Central memory CD4-positive, alpha-beta T cell (primary cell): ENCODE data around the gene BLZF1.
A peak's percentile ranks its signal among the peaks of the same experiment; 100 is the strongest.
"Not testable (repeated sequence)": the region's sequence is repeated elsewhere in the genome, so short reads cannot be mapped to it uniquely, and the experiment has no call there.

ENCODE experiments used
- DNase-seq: peaks from one replicate; pipeline ENCODE4 v3.0.0; 2022

The BLZF1 gene

DNA sequence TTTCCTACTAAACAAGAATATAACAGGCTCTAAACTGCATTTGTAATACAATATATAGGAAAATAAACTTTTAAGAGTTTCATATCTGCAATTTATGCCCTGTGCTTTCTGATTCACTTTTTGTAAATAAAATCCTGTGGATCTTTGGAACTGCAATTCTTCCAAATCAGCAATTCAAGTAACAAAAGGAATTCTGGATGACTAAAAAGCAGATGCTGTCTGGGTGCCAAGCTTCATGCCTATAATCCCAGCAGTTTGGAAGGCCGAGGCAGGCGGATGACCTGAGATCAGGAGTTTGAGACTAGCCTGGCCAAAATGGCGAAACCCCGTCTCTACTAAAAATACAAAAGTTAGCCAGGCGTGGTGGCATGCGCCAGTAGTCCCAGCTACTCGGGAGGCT is 6.7 kb upstream of the BLZF1 start:
- DNase-seq, result no peak

GRCh38 chr1:169363046-169363730 is 4.8 kb upstream of the BLZF1 start:
- DNase-seq, result no peak

DNA sequence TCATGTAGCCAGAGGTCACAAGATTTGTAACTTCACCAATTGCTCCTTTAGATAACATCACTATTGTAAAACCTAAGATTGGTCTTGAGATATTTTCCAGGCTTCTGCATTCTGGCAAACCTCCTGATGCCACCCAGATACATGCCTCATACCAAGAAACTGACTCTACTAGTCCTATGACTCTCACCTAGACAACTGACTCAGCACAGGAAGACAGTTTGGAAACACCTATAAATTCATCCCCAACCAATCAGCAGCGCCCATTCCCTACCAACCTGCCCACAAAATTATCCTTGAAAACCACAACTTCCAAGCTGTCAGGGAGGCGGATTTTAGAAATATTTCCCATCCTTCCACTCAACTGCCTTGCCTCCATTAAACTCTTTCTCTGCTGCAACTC is 3.0 kb upstream of the BLZF1 start:
- no peak for DNase-seq

DNA sequence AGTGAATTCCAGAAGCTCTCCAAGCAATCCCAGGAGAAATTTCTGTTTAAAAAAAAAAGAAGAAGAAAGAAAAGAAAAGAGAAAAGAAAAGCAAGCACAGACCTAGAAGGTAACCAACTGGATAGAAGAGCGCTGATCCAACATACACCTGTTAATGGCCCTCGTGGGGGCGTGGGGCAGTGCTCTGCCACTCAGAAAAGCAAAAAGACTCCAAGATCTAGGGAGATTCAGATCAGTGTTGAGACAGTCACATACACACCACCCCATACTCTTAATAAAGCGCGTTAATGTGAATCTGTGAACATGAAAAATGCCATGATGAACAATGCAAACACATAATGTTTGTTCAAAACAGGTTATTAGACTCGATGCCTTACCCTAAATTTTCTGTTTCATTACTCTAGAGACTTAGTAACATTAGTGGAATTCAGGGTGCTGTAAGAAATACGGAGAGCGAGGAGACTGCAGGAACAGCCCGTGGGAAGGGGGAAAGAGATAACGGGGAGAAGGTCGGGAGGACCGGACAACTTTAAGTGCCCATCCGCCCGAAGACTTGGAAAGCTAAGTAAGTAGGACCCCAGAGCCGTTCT is 804 bp upstream of the BLZF1 start:
- DNase-seq, result no peak

GRCh38 chr1:169368406-169368769 is 393 bp downstream of the BLZF1 start:
- no peak for DNase-seq

GRCh38 chr1:169371404-169371803 is 3.4 kb downstream of the BLZF1 start:
- DNase-seq, result no peak

- DNase-seq, result no peak
Measured at GRCh38 chr1:169381162-169381561, 13.2 kb downstream of the BLZF1 start.

- DNase-seq, result no peak
Measured at GRCh38 chr1:169383449-169383848, 15.5 kb downstream of the BLZF1 start.

DNA sequence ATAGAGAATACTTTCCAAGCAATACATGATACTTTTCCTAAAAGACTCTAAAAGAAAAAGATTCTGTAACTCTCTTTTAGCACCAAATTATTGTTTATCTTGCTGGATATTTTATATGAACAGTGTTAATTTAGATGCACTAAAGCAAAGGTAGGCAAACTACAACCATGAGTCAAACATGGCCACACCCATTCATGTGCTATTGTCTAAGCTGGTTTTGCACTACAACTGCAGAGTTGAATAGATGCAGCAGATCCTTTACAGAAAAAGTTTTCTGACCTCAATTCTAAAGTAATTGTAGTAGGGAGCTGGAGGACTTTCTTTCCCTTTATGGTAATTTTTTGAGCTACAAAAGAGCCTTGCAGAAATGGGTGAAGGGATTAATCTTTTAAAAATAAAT is 19.4 kb downstream of the BLZF1 start:
- DNase-seq, result no peak

- no peak for DNase-seq
Measured at GRCh38 chr1:169390303-169390702, 22.3 kb downstream of the BLZF1 start.

DNA sequence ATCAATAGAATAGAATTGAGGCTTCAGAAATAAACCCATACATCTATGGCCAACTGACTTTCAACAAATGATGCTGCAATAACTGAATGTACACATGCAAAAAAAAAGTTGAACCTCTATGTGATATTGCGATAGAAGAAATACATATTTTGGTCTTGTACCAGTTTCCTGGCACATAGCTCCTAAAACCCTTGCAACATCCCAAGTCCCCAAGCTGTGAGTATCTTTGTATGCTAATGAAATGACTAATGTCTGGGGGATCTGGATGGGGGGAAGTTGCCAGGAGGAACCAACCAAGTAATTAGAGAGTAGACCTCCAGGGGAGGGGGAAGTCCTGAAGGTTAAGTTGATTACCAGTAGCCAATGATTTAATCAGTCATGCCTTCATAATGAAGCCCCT is 24.4 kb downstream of the BLZF1 start:
- DNase-seq, result no peak

- DNase-seq, result no peak
Measured at GRCh38 chr1:169395955-169396354, 28.0 kb downstream of the BLZF1 start.

DNA sequence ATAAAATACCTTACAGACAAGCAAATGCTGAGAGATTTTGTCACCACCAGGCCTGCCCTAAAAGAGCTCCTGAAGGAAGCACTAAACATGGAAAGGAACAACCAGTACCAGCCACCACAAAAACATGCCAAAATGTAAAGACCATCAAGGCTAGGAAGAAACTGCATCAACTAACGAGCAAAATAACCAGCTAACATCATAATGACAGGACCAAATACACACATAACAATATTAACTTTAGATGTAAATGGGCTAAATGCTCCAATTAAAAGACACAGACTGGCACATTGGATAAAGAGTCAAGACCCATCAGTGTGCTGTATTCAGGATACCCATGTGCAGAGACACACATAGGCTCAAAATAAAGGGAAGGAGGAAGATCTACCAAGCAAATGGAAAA is 34.6 kb downstream of the BLZF1 start:
- DNase-seq, result not testable (repeated sequence)

DNA sequence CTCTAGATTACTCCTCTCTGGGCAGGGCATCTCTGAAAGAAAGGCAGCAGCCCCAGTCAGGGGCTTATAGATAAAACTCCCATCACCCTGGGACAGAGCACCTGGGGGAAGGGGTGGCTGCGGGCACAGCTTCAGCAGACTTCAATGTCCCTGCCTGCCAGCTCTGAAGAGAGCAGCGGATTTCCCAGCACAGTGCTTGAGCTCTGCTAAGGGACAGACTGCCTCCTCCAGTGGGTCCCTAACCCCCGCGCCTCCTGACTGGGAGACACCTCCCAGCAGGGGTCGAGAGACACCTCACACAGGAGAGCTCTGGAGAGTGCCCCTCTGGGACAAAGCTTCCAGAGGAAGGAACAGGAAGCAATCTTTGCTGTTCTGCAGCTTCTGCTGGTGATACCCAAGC is 40.3 kb downstream of the BLZF1 start:
- DNase-seq, result not testable (repeated sequence)

GRCh38 chr1:169414952-169415351 is 47.0 kb downstream of the BLZF1 start:
- DNase-seq, result no peak

DNA sequence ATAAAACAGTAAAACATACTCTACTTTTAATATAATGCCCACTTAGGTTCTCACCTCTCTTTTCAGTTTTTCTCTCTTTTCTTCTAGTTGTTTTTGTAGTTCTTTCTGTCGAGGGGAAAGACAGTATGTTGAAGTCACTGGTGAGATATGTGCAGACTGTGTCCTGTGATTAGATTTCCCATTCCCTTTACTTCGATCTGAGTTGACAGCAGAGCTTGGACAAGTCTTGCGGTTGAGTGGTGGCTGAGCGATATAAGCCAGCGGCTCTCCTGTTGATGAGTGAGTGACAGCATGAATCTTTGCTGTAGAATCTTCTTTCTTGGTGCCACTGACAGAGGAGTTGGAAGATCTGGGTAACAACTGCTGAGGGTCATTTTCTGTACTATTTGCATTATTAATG is 53.3 kb downstream of the BLZF1 start:
- DNase-seq, result no peak

DNA sequence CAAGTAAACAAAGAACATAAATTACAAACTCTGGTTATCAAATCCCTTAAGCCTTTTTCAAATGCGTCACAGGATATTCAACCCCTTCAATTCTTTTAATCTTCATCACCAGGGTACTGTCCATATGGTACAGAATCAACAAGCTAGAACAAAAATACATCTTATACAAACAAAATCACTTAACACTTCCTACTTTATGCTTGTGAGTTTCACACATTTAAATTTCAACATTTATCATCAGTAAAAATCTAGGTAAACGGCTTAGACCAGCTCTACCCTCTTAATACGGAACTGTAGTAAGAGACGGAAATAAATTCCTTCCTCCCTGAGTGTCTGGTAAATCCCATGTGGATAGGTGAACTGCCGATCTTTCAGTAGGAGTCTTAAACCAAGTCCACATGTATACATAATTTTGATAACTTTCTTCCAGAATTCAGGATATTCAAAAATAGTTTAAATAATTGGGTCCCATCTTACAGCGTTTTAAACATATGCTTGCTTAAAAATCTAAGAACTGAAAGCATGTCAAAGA is 58.2 kb downstream of the BLZF1 start:
- DNase-seq, result no peak

DNA sequence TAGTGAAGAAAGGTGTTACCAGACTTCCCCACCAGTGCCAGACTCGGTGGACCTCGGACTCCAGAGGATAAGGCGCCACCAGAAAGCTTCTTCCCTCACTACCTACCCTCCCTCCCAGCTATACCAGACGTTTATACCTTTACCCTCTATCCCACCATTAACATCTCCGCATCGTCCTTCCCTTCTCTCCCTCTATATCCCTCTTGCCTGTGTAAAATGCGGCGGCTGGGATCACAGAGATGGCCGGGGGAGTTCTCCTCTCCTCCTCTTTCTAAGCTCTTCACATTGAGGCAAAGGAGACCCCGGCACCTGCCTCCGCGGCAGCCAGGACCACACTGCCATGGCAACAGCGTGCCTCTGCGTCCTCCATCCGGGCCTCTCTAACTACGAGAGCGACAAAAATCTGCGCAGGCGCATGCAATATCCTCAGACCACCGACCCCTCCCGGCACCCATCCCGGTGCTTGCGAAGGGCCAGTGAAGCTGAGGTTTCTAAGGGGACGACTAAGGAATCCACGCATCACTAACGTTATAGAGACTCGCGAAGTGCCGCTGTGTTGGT is 59.2 kb downstream of the BLZF1 start, which contains the start of gene CCDC181:
Gene CCDC181, minus strand, starts transcription at position 394 of the 561 bp plus-strand sequence. CDS start 2,547 bp downstream, outside the sequence.
- DNase-seq, result peak; percentile 21
